Psoas muscle (tissue), 8 donors: ENCODE results near the gene BBS12. TPM values are rescaled to one million over a fixed set of nuclear protein-coding genes. Genes with fewer than 3 reads are reported as not detected.

Experiments
- ATAC-seq, 4 donors: fragments of 200-7000 bp; cut with Tn5 transposase; one replicate each; pipeline ENCODE4 v1.9.1; 2020; ENCODE audit warnings: moderate library complexity in 3 of 4, mild to moderate bottlenecking in 2 of 4
- DNase-seq, 2 donors: peaks; one replicate each; pipeline ENCODE4 v3.0.0-alpha.2; 2020
- H3K27ac ChIP-seq: fragments of 200-600 bp; one replicate; pipeline ENCODE4 v1.8.0; 2022
- H3K27me3 ChIP-seq, 3 donors: fragments of 200-600 bp in 1 of 3; one replicate each; pipeline versions ENCODE4 v1.6.1 to v1.8.0; 2013 to 2022; ENCODE audit warnings: low read length in 2 of 3, mild to moderate bottlenecking in 2 of 3, moderate library complexity in 1 of 3; ENCODE audit not compliant: insufficient read depth in 3 of 3
- H3K36me3 ChIP-seq, 2 donors: fragments of 200-600 bp in 1 of 2; one replicate each; pipeline versions ENCODE4 v1.6.1 to v1.8.0; 2013 to 2022; ENCODE audit warnings: low read depth in 1 of 2, mild to moderate bottlenecking in 1 of 2, moderate library complexity in 1 of 2; ENCODE audit not compliant: insufficient read depth in 1 of 2
- H3K4me1 ChIP-seq: fragments of 200-600 bp; one replicate; pipeline ENCODE4 v1.8.0; 2022
- H3K4me3 ChIP-seq: fragments of 200-600 bp; one replicate; pipeline ENCODE4 v1.8.0; 2022; ENCODE audit warnings: mild to moderate bottlenecking
- H3K9me3 ChIP-seq: fragments of 200-600 bp; one replicate; pipeline ENCODE4 v1.8.0; 2022
- CTCF ChIP-seq: fragments of 200-600 bp; IDR thresholded peaks from one replicate; pipeline ENCODE4 v1.8.0; 2022; ENCODE audit warnings: antibody characterized with exemption
- WGBS, 3 donors: extraction: QIAGEN DNeasy Blood & Tissue Kit; methylation state at CpG; one replicate each; pipeline versions ENCODE4 v1.1.6 to v1.1.7; 2013; 5-methylcytosine and 5-hydroxymethylcytosine counted together
- intact Hi-C, 2 donors: fragments of 100-400 bp; cut with DNase I; formaldehyde crosslinking; loops; one replicate each; pipeline versions ENCODE4 v1.11.0 to v1.14.2; 2022
- polyA plus RNA-seq, 3 donors: library from polyadenylated mRNA; stranded (reverse); fragments of 200-250 nt; gene quantifications; one replicate each; pipeline ENCODE4 v1.2.3, GENCODE V29; 2013
- total RNA-seq, 4 donors: library from RNA; stranded (reverse); fragmentation: NEBNext Ultra II Directional in 2 of 4; extraction: Animal tissue kit (Norgen Biotek cat#: 25700) in 2 of 4; gene quantifications; one replicate each; pipeline versions ENCODE4 v1.2.1 to v1.2.4, GENCODE V29; 2021 to 2023
- donor health status: healthy with polysubstance abuse.
- donor health status: DM: no; HTN: no; CAD: no; lungs with moderate emphysema.
- donor health status: Bipolar disorder and iron deficiency.
- donor health status: healthy.
- donor health status: DM: yes; HTN: yes; CAD: no.
- donor health status: DM: no; HTN: no; CAD: no.
- donor health status: DM: no; HTN: no; CAD: no.
- donor health status: DM: yes; HTN: yes; CAD: no.

BBS12 gene
- total and polyA plus RNA-seq, 7 donors, result 0.54 to 5.4 (median 1.0) TPM

GRCh38 chr4:122705009-122705408 is 27.5 kb upstream of the BBS12 start:
- Histone ChIP-seq H3K9me3 (no peaks in the 10 kb centered on the region), H3K4me3 (no peak overlapping the region), H3K27me3 (no peaks in the 10 kb centered on the region), H3K36me3 (no peaks in the 10 kb centered on the region), H3K27ac (no peak overlapping the region), H3K4me1 (peaks cover 3% of the 10 kb centered on the region)
- intact Hi-C loops, result no loop called here
- TF ChIP-seq CTCF, result no peak
- DNase-seq (no peak), ATAC-seq (no peak)
- 80 to 84% (median 82%) methylated on average over 4 of the region's 4 CpGs for WGBS, 3 donors

DNA sequence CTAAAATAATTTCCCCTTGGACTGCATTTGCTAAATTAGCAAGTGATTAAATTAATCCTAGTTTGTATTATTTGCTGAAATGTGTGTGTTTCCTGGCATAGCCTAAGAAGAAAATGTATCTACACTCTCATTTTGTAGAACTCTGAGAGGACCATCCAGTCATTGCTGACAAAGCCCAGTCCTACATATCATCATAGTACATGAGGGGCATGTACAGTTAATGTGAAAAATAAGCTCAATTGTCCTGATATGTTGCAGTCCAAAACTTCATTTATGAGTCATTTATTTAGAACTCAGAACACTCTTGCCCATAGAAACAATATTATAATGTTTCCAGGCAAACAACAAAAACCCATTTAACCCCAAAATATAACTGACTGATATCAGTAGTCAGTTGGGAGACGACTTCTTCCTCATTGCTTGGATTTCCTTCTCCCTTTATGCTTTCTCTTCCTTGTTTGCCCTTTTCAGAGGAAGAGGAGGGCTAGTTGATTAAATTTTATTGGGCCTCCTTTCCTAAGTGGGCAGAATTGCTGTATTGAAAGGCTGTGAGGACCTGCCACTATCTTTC is 26.9 kb upstream of the BBS12 start:
- intact Hi-C loops, result no loop called here
- WGBS, 3 donors, result 71 to 89% (median 82%) methylated on average over 1 of the region's 1 CpG

GRCh38 chr4:122706511-122706910 is 26.0 kb upstream of the BBS12 start:
- ATAC-seq (no peak), DNase-seq (no peak)
- 94 to 100% (median 95%) methylated on average over 3 of the region's 3 CpGs for WGBS, 3 donors
- no peak for TF ChIP-seq CTCF
- Histone ChIP-seq H3K4me3 (no peak overlapping the region), H3K27ac (no peak overlapping the region), H3K27me3 (no peaks in the 10 kb centered on the region), H3K9me3 (no peaks in the 10 kb centered on the region), H3K4me1 (no peaks in the 10 kb centered on the region), H3K36me3 (no peaks in the 10 kb centered on the region)
- intact Hi-C loops, result no loop called here

More for the DNA sequence above, 26.9 kb upstream of the BBS12 start:
- ATAC-seq, result no peak
- TF ChIP-seq CTCF, result no peak
- Histone ChIP-seq H3K9me3 (no peaks in the 10 kb centered on the region), H3K4me1 (no peaks in the 10 kb centered on the region), H3K27ac (no peak overlapping the region), H3K27me3 (no peaks in the 10 kb centered on the region), H3K36me3 (no peaks in the 10 kb centered on the region), H3K4me3 (no peak overlapping the region)
- no peak for DNase-seq

- no peak for TF ChIP-seq CTCF
- Histone ChIP-seq H3K27me3 (no peaks in the 10 kb centered on the region), H3K9me3 (no peaks in the 10 kb centered on the region), H3K36me3 (no peaks in the 10 kb centered on the region), H3K27ac (no peak overlapping the region), H3K4me1 (no peaks in the 10 kb centered on the region), H3K4me3 (no peak overlapping the region)
- 75 to 83% (median 77%) methylated on average over 4 of the region's 4 CpGs for WGBS, 3 donors
- intact Hi-C loops, result no loop called here
- ATAC-seq, result no peak
- DNase-seq, result no peak
These were observed 25.0 kb upstream of the BBS12 start for GRCh38 chr4:122707497-122707896.

GRCh38 chr4:122709236-122709635 is 23.3 kb upstream of the BBS12 start:
- no peak for ATAC-seq
- TF ChIP-seq CTCF, result no peak
- no peaks in the 10 kb centered on the region for H3K4me1 ChIP-seq
- H3K9me3 ChIP-seq, result no peaks in the 10 kb centered on the region
- no peaks in the 10 kb centered on the region for H3K27me3 ChIP-seq
- no peak overlapping the region for H3K27ac ChIP-seq
- no peak overlapping the region for H3K4me3 ChIP-seq
- DNase-seq, result no peak
- H3K36me3 ChIP-seq, result no peaks in the 10 kb centered on the region
- intact Hi-C loops, result no loop called here
